HG03196 (cell line): ENCODE results near the gene PARP4.
"Not testable (repeated sequence)": the region's sequence is repeated elsewhere in the genome, so short reads cannot be mapped to it uniquely, and the experiment has no call there.

Experiments used
- ATAC-seq: cut with Tn5 transposase; IDR thresholded peaks from one replicate; pipeline ENCODE4 v1.9.1; 2021; ENCODE audit not compliant: unreplicated experiment

PARP4 gene

GRCh38 chr13:24506283-24506682 is 6.3 kb downstream of the PARP4 start:
- not testable (repeated sequence) for ATAC-seq

- no peak for ATAC-seq
Measured at GRCh38 chr13:24505756-24506155, 6.8 kb downstream of the PARP4 start.

GRCh38 chr13:24505256-24505655 is 7.3 kb downstream of the PARP4 start:
- no peak for ATAC-seq

GRCh38 chr13:24503379-24503696 is 9.2 kb downstream of the PARP4 start:
- ATAC-seq, result no peak

- no peak for ATAC-seq
Measured at GRCh38 chr13:24502533-24503378, 9.8 kb downstream of the PARP4 start.

- ATAC-seq, result no peak
Measured at GRCh38 chr13:24500977-24501376, 11.6 kb downstream of the PARP4 start.

- ATAC-seq, result no peak
Measured at GRCh38 chr13:24497742-24498141, 14.8 kb downstream of the PARP4 start.

GRCh38 chr13:24496295-24496694 is 16.3 kb downstream of the PARP4 start:
- ATAC-seq, result not testable (repeated sequence)

- ATAC-seq, result no peak
Measured at GRCh38 chr13:24495151-24495729, 17.3 kb downstream of the PARP4 start.

- no peak for ATAC-seq
Measured at GRCh38 chr13:24493356-24493755, 19.2 kb downstream of the PARP4 start.

GRCh38 chr13:24491845-24492244 is 20.7 kb downstream of the PARP4 start:
- no peak for ATAC-seq

- ATAC-seq, result no peak
Measured at GRCh38 chr13:24489721-24490120, 22.9 kb downstream of the PARP4 start.

GRCh38 chr13:24488092-24488491 is 24.5 kb downstream of the PARP4 start:
- not testable (repeated sequence) for ATAC-seq

GRCh38 chr13:24486017-24486657 is 26.4 kb downstream of the PARP4 start:
- ATAC-seq, result not testable (repeated sequence)

- ATAC-seq, result no peak
Measured at GRCh38 chr13:24473686-24474085, 38.9 kb downstream of the PARP4 start.

- not testable (repeated sequence) for ATAC-seq
Measured at GRCh38 chr13:24472129-24472528, 40.4 kb downstream of the PARP4 start.

- ATAC-seq, result no peak
Measured at GRCh38 chr13:24463078-24463477, 49.5 kb downstream of the PARP4 start.

GRCh38 chr13:24460256-24460655 is 52.3 kb downstream of the PARP4 start:
- ATAC-seq, result no peak

- ATAC-seq, result no peak
Measured at GRCh38 chr13:24459726-24460125, 52.9 kb downstream of the PARP4 start.

- ATAC-seq, result no peak
Measured at GRCh38 chr13:24459234-24459633, 53.3 kb downstream of the PARP4 start.

GRCh38 chr13:24458736-24459135 is 53.8 kb downstream of the PARP4 start:
- no peak for ATAC-seq

GRCh38 chr13:24456396-24456795 is 56.2 kb downstream of the PARP4 start:
- ATAC-seq, result no peak
